HCT116 (cell line): ENCODE data around the gene IRGQ.

Experiments
- EZH2 ChIP-seq: fragments of 200-600 bp; sonication (generic); IDR thresholded peaks from 2 replicates; pipeline ENCODE4 v1.6.1; 2017; ENCODE audit warnings: antibody characterized with exemption, mixed run types
- POLR2A ChIP-seq: IDR thresholded peaks from 2 replicates; pipeline ENCODE4 v1.7.0; 2011; ENCODE audit warnings: borderline replicate concordance; ENCODE audit not compliant: insufficient read depth, insufficient read length; ENCODE audit errors: extremely low read depth
- ZFX ChIP-seq: fragments of 450-650 bp; IDR thresholded peaks from 2 replicates; pipeline ENCODE4 v1.6.1; 2017
- TF ChIP-seq, protein P1 (sequence below), 3 experiments: fragments of 200-600 bp in 1 of 3; sonication (generic) in 1 of 3; IDR thresholded peaks in 2 of 3; conservative IDR thresholded peaks in 1 of 3; 2 replicates each; pipeline ENCODE4 v1.5.1; 2012 to 2017; ENCODE audit warnings: low read depth in 2 of 3, low read length in 2 of 3, antibody characterized with exemption in 1 of 3, borderline replicate concordance in 1 of 3, control low read depth in 1 of 3, mild to moderate bottlenecking in 1 of 3, mixed read lengths in 1 of 3, mixed run types in 1 of 3, moderate library complexity in 1 of 3; ENCODE audit not compliant: insufficient read depth in 1 of 3

DNA sequence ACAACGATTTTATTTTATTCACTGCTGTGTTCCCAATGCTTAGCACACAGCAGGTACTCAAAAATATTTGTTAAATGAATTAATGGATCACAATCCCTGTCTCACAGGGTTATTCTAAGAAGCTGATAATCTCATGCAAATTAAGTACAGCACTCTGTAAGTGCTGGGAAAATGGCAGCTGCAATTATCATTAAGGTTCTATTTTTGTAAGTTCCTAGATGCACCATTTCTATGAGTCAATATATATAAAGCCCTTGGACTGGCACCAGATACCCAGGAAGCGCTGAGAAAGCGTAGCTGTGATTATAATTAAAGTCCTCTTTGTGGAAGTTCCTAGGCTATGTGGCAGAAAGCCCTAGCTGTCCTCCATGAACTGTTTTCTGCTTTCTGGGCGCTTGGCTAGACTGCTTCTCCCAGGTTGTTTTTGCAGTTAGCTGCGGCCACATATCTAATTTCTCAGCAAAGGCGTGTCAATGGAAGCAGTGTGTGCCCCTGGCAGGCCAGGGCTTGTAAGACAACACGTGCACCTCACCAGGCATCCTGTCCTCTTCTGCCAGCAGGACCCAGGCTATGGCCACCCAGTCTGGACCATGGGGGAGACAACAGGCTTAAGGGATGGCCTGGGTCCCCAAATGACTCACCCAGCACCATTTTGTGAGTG is 10.8 kb upstream of the IRGQ start:
- TF ChIP-seq EZH2: no peak
- TF ChIP-seq POLR2A: no peak
- TF ChIP-seq, protein P1, sequence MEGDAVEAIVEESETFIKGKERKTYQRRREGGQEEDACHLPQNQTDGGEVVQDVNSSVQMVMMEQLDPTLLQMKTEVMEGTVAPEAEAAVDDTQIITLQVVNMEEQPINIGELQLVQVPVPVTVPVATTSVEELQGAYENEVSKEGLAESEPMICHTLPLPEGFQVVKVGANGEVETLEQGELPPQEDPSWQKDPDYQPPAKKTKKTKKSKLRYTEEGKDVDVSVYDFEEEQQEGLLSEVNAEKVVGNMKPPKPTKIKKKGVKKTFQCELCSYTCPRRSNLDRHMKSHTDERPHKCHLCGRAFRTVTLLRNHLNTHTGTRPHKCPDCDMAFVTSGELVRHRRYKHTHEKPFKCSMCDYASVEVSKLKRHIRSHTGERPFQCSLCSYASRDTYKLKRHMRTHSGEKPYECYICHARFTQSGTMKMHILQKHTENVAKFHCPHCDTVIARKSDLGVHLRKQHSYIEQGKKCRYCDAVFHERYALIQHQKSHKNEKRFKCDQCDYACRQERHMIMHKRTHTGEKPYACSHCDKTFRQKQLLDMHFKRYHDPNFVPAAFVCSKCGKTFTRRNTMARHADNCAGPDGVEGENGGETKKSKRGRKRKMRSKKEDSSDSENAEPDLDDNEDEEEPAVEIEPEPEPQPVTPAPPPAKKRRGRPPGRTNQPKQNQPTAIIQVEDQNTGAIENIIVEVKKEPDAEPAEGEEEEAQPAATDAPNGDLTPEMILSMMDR (IDR thresholded peaks at IDR 0.05 in 2 of 3, conservative IDR thresholded peaks at IDR 0.05 in 1 of 3; ENCODE audit: borderline replicate concordance in 1 of 3, insufficient read depth in 1 of 3, low read depth in 2 of 3, low read length in 2 of 3): no peak
- TF ChIP-seq ZFX: no peak
